HG02759 (cell line): ENCODE measurements around the gene PRODH2.

ENCODE experiments used
- ATAC-seq: cut with Tn5 transposase; IDR thresholded peaks from one replicate; pipeline ENCODE4 v1.9.1; 2021; ENCODE audit warnings: mild to moderate bottlenecking, moderate library complexity; ENCODE audit not compliant: unreplicated experiment

The PRODH2 gene, protein sequence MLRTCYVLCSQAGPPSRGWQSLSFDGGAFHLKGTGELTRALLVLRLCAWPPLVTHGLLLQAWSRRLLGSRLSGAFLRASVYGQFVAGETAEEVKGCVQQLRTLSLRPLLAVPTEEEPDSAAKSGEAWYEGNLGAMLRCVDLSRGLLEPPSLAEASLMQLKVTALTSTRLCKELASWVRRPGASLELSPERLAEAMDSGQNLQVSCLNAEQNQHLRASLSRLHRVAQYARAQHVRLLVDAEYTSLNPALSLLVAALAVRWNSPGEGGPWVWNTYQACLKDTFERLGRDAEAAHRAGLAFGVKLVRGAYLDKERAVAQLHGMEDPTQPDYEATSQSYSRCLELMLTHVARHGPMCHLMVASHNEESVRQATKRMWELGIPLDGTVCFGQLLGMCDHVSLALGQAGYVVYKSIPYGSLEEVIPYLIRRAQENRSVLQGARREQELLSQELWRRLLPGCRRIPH

DNA sequence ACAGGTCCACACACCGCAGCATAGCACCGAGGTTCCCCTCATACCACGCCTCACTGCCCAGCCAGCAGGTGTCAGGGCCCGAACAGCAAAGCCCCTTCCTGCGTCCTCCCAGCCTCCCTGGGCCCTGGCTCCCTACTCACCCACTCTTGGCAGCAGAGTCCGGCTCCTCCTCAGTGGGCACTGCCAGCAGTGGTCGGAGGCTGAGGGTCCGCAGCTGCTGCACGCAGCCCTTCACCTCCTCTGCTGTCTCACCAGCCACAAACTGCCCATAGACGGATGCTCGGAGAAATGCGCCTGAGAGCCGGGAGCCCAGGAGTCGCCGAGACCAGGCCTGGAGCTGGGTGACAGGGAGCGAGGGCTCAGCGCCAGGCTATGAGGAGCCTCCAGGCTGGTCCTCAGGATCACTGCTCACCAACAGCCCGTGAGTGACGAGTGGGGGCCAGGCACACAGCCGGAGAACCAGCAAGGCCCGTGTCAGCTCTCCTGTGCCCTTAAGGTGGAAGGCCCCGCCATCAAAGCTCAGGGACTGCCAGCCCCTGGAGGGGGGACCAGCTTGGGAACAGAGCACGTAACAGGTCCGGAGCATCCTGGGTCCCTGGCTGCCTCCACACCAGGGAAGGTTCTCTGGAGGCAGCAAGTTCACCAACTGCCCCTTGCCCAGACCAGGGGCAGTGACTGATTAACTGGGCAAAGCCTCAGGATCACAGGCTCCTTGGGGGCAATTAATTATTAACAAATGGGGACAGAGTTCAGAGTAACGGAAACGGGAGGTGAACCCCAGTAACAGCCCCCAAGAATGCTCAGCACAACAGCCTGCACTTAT lies at the start of gene PRODH2:
PRODH2 (minus strand) TSS at position 626 of the 823 bp plus-strand sequence; CDS start at position 586, 40 bp downstream.
- no peak for ATAC-seq

DNA sequence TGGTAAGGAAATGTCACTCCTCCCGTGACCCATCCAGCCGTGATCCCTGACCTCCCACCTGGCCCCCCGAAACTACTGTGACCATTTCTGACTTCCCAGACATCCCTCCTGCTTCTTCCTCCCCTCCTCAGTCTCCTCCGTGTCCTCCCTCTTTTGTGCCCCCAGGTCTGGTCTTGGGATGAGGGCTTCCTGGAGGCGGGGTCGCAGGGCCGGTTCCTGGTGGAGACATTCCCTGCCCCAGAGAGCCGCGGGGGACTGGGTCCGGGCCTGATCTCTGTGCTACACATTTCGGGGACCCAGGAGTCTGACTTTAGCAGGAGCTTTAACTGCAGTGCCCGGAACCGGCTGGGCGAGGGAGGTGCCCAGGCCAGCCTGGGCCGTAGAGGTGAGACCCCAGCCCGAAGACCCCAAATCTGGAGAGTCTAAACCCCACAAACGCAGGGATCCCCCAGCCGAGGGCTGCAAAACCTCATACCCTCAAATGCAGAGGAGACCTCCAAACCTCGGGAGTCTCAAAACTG lies 49.1 kb upstream of the PRODH2 start:
- no peak for ATAC-seq

GRCh38 chr19:35860818-35861639 lies 48.4 kb upstream of the PRODH2 start:
- ATAC-seq = no peak

DNA sequence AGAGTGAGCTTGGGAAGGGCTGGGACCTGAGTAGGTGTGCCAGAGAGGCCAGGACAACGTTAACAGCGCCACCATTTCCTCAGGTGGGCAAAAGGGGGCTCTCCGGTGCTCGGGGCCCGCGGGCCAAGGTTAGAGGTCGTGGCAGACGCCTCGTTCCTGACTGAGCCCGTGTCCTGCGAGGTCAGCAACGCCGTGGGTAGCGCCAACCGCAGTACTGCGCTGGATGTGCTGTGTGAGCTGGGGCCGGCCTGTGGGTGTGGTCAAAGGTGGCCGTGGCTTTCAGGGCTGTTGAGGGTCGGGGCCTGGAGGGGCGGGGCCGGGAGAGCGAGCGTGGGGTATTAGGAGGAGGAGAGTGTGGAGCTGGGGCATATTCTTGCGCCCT lies 47.8 kb upstream of the PRODH2 start:
- ATAC-seq = no peak

GRCh38 chr19:35859414-35859813 lies 46.8 kb upstream of the PRODH2 start:
- no peak for ATAC-seq

- ATAC-seq = no peak
These were observed 45.7 kb upstream of the PRODH2 start for GRCh38 chr19:35858311-35858710.

DNA sequence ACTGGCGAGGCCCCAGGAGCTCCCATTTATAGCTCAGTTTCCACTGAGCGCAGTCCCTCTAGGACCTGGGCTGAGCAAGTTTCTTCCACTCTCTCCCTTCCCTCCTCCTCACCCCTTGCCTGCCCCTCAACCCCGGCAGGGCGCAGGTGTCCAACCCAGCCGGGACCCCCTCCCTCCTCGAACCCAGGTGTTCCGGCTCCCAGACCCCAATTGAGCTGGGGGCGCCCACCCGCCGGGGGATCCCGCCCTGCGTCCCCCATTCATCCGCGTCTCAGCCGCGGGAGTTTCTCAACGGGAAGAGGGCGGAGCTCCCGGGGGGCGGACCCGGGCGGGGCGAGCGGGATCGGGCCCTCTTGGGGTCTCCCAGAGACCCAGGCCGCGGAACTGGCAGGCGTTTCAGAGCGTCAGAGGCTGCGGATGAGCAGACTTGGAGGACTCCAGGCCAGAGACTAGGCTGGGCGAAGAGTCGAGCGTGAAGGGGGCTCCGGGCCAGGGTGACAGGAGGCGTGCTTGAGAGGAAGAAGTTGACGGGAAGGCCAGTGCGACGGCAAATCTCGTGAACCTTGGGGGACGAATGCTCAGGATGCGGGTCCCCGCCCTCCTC lies 44.0 kb upstream of the PRODH2 start, which contains the start of gene KIRREL2:
KIRREL2 (plus strand) TSS at position 366 of the 604 bp plus-strand sequence; CDS start at position 575, 209 bp downstream.
- ATAC-seq = no peak

DNA sequence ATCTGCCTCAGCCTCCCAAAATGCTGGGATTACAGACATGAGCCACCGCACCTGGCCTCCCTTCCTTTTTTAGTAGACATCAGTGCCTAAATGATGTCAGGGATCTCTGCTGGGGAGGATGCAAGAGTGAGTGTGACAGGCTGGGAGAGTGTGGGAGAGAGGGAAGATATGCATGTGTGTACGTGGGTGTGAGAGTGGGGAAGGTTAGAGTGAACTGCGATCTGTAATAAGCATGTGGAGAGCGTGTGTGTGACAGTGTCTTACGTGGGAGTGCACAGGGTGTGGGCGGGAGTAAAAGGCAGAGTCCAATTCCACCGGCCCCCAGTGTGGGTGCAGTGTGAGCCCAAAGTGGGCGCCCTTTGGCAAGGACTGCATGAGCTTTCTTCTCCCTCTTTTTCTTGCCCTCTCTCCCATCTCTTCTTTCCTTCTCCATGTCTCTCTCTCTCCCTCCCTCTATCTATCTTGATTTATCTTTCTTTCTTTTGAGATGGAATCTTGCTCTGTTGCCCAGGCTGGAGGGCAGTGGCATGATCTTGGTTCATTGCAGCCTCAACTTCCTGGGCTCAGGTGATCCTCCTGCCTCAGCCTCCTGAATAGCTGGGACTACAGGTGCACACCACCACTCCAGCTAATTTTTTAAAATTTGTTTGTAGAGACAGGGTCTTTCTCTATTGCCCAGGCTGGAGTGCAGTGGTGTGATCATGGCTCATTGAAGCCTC lies 40.6 kb upstream of the PRODH2 start:
- no peak for ATAC-seq

DNA sequence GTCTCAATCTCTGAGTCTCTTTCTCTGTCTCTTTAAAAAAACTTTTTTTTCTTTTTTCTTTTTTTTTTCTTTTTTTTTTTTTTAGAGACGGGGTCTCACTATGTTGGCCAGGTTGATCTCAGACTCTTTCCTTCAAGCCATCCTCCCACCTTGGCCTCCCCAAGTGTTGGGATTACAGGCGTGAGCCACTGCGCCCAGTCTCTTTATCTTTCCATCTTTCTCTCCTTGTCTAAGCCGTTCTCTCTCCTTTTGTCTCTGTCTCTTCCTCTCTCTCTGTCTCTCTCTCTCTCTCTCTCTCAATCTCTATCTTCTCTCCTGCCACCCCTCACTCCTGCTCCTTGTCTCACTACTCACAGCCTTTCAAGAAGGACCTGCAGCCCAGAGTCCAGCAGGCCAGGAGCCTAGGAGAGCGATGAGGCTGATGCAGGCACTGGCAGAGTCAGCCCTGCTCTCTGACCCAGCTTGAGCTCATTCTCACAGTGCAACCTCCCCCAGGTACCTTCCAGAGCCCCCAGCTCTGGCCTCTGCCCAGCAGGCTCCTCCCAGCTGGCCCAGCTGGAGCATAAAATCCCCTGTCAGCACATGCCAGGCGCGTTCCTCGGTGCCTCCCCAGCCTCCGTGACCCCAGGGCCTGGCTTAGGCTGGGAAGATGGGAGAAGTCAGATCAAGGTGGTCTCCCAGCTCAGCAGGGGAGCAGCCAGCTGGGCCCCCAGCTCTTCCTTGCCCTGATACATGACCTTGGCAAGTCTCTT lies 39.6 kb upstream of the PRODH2 start, which contains the start of gene NPHS1:
NPHS1 (minus strand) TSS at position 476 of the 752 bp plus-strand sequence. CDS start 667 bp downstream, outside the sequence.
- no peak for ATAC-seq

GRCh38 chr19:35851213-35852028 lies 38.8 kb upstream of the PRODH2 start:
- ATAC-seq = no peak

DNA sequence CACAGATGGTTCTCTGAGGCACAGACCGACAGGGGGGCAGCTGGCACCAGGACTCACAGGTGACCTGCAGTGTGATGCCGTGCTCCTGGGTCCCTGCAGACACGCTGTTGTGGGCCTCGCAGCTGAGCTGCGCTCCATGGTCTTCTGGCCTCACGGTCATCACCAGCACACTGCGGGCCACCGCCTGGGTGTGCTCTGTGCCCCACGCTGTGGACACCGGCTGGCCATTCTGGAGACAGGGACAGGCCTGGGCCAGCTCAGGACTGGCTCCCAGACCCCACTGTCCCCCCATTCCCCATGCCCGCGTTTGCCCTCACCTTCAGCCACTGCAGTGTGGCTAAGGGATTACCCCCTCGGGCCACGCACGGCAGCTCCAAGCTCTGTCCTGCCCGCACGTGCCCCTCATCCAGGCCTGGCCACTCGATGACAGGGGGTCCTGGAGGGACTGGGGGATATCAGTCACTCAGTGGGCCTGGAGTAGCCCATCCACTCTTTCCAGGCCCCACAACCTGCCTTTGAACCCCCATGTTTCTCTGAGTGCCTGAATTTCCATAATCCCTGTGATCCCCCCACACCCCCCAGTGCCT lies 36.4 kb upstream of the PRODH2 start:
- no peak for ATAC-seq

DNA sequence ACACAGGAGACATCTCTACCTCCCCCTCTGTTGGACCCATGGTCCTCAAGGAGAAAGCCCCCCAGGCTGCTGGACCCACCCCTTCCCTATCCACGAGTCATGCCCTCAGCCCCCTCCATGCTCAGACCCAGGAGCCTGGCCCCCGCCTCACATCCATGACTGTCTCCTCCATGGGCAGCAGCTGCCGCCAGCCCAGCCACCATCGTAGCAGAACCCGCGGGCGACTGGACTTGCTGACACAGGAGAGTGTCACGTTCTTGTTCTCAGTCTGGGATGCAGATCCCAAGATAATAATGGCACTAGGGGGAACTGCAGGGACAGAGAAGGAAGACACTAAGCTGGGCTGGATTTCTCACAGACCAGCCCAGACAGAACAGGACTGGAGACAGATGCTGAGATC lies 35.8 kb upstream of the PRODH2 start:
- no peak for ATAC-seq

- no peak for ATAC-seq
These were observed 35.3 kb upstream of the PRODH2 start for GRCh38 chr19:35847911-35848310.

GRCh38 chr19:35846038-35846668 lies 33.5 kb upstream of the PRODH2 start:
- ATAC-seq = no peak

DNA sequence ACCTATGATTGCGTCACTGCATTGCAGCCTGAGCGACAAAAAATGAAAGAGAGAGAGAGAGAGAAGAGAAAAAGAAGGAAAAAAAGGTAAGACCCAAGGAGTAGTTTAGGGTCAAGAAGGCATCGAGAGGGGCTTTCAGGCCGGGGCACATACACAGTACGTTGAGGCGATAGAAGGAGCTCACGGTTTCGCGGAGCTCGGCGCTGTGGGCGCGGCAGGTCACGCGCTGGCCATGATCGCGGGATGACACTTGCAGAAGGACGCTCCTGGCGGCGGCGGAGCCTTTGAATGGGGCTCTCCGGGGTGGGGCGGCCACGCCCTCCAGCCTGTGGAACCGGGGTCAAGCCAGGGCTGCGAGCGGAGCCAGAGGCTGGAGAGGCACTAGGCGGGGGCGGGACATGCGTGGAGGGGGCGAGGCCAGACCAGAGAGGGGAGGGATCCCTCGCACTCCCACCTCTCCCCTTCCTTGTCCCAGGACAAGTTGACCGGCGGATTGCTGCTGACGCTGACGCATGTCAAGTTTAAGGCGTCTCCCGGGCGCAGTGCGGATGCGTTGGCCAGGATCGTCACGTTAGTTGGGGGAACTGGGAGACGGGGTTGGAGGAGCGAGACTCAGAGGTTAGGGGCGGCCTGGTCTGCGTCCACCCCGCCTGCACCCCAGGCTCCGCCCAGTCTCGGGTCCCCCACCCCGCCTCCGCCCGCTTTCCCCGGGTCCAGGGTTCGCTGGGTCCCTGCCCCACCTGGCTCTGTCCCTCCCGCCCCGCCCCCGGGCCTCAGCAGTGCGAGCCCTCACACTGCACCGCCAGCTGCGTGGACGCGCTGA lies 32.8 kb upstream of the PRODH2 start:
- no peak for ATAC-seq
